SU-DHL-6 (cell line): ENCODE measurements around the gene FCRL4.

Experiments used
- H2AFZ ChIP-seq: fragments of 200-600 bp; sonication (generic); 2 replicates; pipeline ENCODE4 v1.6.1; 2014; ENCODE audit warnings: low read depth, mild to moderate bottlenecking, moderate library complexity, mixed read lengths, antibody characterized with exemption, low read length; ENCODE audit not compliant: severe bottlenecking
- H3F3A ChIP-seq: fragments of 200-600 bp; shearing (Covaris generic); 2 replicates; pipeline ENCODE4 v1.6.0; 2016; ENCODE audit warnings: antibody characterized with exemption, mild to moderate bottlenecking; ENCODE audit not compliant: insufficient read depth
- H3K27ac ChIP-seq: fragments of 200-600 bp; sonication (generic); 2 replicates; pipeline ENCODE4 v1.5.1; 2016; ENCODE audit warnings: low read depth, mild to moderate bottlenecking, low read length, moderate library complexity, mixed read lengths
- H3K27me3 ChIP-seq: fragments of 200-600 bp; sonication (generic), shearing (Covaris generic); 2 replicates; pipeline ENCODE4 v1.6.0; 2014; ENCODE audit warnings: mild to moderate bottlenecking, low read length
- H3K36me3 ChIP-seq: fragments of 200-600 bp; sonication (generic); 2 replicates; pipeline ENCODE4 v1.6.1; 2014; ENCODE audit warnings: mild to moderate bottlenecking, low read length, mixed read lengths
- H3K4me2 ChIP-seq: fragments of 300-600, 200-600 bp; shearing (Covaris generic), sonication (generic); 2 replicates; pipeline ENCODE4 v1.6.0; 2014; ENCODE audit warnings: low read length, low read depth, mild to moderate bottlenecking; ENCODE audit not compliant: poor library complexity, severe bottlenecking
- H3K4me3 ChIP-seq: fragments of 200-600 bp; sonication (generic); 2 replicates; pipeline ENCODE4 v1.5.1; 2014; ENCODE audit warnings: antibody characterized with exemption, low read length, mild to moderate bottlenecking, mixed read lengths; ENCODE audit not compliant: insufficient read depth, poor library complexity, severe bottlenecking
- H3K79me2 ChIP-seq: fragments of 200-600 bp; sonication (generic); 2 replicates; pipeline ENCODE4 v1.6.1; 2014; ENCODE audit warnings: mild to moderate bottlenecking, low read length, moderate library complexity; ENCODE audit not compliant: insufficient read depth
- H3K9ac ChIP-seq: fragments of 200-600 bp; sonication (generic); 2 replicates; pipeline ENCODE4 v1.7.0; 2014; ENCODE audit warnings: mild to moderate bottlenecking, low read length
- H3K9me2 ChIP-seq: fragments of 200-600 bp; sonication (generic); replicated peaks from 2 replicates; pipeline ENCODE4 v1.6.1; 2014; ENCODE audit warnings: low read length; ENCODE audit not compliant: insufficient read depth
- H3K9me3 ChIP-seq: fragments of 200-600 bp; sonication (generic); 2 replicates; pipeline ENCODE4 v1.6.1; 2014; ENCODE audit warnings: low read length, mixed read lengths; ENCODE audit not compliant: insufficient read depth
- H4K20me1 ChIP-seq: fragments of 200-600 bp; sonication (generic); 2 replicates; pipeline ENCODE4 v1.6.1; 2014; ENCODE audit warnings: low read depth, mild to moderate bottlenecking, antibody characterized with exemption, low read length, moderate library complexity, mixed read lengths
- EZH2phosphoT487 ChIP-seq: fragments of 200-600 bp; sonication (generic), shearing (Covaris generic); conservative IDR thresholded peaks from 2 replicates; pipeline ENCODE4 v1.6.1; 2018; ENCODE audit warnings: mild to moderate bottlenecking, antibody characterized with exemption, low read length, moderate library complexity, mixed read lengths
- TF ChIP-seq, protein P1 (sequence below): fragments of 200-600 bp; sonication (generic); IDR thresholded peaks from one replicate; pipeline ENCODE4 v1.5.1; 2017; ENCODE audit warnings: antibody characterized with exemption, mild to moderate bottlenecking, low read length, moderate library complexity; ENCODE audit not compliant: insufficient read depth, poor library complexity, severe bottlenecking

Gene FCRL4

DNA sequence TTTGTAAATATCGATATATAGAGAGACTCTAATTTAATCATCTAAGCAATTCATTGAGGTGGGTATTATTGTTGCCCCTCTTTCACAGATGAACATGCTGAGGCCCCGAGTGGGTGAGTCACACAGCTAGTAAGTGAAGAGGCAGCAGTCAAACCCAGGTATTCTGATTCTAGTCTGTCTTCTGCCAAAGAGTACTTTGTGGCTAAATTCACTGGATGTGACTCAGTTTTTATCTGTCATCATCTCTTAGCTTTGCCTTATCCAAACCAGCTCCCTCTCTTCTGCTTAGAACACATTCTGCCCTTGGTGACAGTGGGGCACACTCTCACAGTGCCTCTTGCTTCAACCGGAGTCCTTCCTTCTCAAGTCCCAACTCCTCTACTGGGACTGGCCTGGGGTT is 57.0 kb downstream of the FCRL4 start:
- Histone ChIP-seq H3K9me2 (no peaks in the 10 kb centered on the region), H3K27me3 (no peaks in the 10 kb centered on the region), H3K9ac (no peak overlapping the region), H3K79me2 (no peaks in the 10 kb centered on the region), H3F3A (no peaks in the 10 kb centered on the region), H2AFZ (no peak overlapping the region), H3K9me3 (no peaks in the 10 kb centered on the region), H3K4me3 (no peak overlapping the region), H3K36me3 (no peaks in the 10 kb centered on the region), H4K20me1 (no peaks in the 10 kb centered on the region), H3K27ac (no peak overlapping the region), H3K4me2 (peak overlapping the region; percentile 7)
- TF ChIP-seq, protein P1, sequence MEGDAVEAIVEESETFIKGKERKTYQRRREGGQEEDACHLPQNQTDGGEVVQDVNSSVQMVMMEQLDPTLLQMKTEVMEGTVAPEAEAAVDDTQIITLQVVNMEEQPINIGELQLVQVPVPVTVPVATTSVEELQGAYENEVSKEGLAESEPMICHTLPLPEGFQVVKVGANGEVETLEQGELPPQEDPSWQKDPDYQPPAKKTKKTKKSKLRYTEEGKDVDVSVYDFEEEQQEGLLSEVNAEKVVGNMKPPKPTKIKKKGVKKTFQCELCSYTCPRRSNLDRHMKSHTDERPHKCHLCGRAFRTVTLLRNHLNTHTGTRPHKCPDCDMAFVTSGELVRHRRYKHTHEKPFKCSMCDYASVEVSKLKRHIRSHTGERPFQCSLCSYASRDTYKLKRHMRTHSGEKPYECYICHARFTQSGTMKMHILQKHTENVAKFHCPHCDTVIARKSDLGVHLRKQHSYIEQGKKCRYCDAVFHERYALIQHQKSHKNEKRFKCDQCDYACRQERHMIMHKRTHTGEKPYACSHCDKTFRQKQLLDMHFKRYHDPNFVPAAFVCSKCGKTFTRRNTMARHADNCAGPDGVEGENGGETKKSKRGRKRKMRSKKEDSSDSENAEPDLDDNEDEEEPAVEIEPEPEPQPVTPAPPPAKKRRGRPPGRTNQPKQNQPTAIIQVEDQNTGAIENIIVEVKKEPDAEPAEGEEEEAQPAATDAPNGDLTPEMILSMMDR, result no peak
- no peak for TF ChIP-seq EZH2phosphoT487

DNA sequence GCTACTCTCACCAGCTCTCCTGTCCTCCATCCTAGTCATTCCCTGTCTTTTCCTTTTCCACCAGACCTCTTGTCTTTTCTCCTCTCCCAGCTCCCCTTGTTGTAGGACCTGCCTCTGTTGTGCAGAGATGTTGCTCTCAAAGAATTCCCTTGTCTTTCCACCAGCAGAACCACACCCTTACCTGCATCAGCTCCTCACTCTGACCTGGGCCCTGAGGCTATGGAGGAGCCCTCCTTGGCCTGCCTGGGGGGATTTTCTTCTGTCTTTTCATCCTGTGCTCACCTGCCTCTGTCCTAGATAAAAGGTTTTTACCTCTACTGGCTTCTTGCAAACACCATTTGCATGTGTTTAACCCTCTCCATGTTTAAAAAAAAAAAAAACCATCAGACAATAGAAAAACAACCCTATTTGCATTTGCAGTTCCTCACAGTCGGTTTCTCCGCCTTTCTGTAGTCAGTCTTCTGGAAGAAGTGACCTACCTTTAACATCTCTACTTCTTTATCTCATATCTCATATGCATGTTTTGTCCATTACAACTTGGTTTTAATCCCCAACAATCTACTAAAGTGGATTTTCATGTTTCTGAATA is 57.6 kb downstream of the FCRL4 start:
- TF ChIP-seq, protein P1, result no peak
- TF ChIP-seq EZH2phosphoT487, result no peak
- no peaks in the 10 kb centered on the region for H3K27me3 ChIP-seq
- H3K9me2 ChIP-seq, result no peaks in the 10 kb centered on the region
- no peak overlapping the region for H3K4me3 ChIP-seq
- no peaks in the 10 kb centered on the region for H3F3A ChIP-seq
- H3K27ac ChIP-seq, result no peak overlapping the region
- no peak overlapping the region for H3K9ac ChIP-seq
- H3K4me2 ChIP-seq, result peak overlapping the region; percentile 7
- no peaks in the 10 kb centered on the region for H4K20me1 ChIP-seq
- H2AFZ ChIP-seq, result no peak overlapping the region
- no peaks in the 10 kb centered on the region for H3K79me2 ChIP-seq
- H3K36me3 ChIP-seq, result no peaks in the 10 kb centered on the region
- H3K9me3 ChIP-seq, result no peaks in the 10 kb centered on the region

DNA sequence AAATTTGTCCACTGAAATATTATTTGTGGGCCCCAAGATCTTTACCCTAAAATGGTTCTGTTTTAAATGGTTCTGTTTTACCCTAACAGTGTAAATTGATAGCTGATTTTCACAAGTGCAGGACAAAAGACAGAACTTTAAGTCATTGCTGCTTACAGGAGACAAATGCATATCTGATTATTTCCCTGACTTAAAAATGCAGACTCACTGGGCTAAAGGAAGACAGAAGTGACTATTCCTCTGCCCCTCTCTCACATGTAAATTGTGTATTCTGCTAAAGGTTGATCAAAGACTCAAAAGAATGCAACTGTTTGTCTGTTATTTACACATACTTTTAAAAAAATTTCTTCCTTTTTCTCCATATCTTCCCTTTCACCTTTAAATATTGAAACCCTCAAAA is 58.3 kb downstream of the FCRL4 start:
- H3K4me2 ChIP-seq, result no peak overlapping the region
- H3K27ac ChIP-seq, result no peak overlapping the region

More for the DNA sequence above, 58.3 kb downstream of the FCRL4 start:
- no peaks in the 10 kb centered on the region for H3F3A ChIP-seq
- H3K9ac ChIP-seq, result no peak overlapping the region
- TF ChIP-seq, protein P1, result no peak
- TF ChIP-seq EZH2phosphoT487, result no peak
- H3K9me3 ChIP-seq, result no peaks in the 10 kb centered on the region
- no peaks in the 10 kb centered on the region for H3K79me2 ChIP-seq
- no peaks in the 10 kb centered on the region for H4K20me1 ChIP-seq
- no peaks in the 10 kb centered on the region for H3K27me3 ChIP-seq
- H3K36me3 ChIP-seq, result no peaks in the 10 kb centered on the region
- H3K4me3 ChIP-seq, result no peak overlapping the region
- no peak overlapping the region for H2AFZ ChIP-seq
- no peaks in the 10 kb centered on the region for H3K9me2 ChIP-seq
